Pancreas (tissue), 10 donors: ENCODE results near the gene OSBPL5. TPM values are rescaled to one million over a fixed set of nuclear protein-coding genes. Genes with fewer than 3 reads are reported as not detected.

Experiments used
- ATAC-seq, 4 donors: fragments of 200-7000 bp; cut with Tn5 transposase; one replicate each; pipeline versions ENCODE4 v1.8.0 to v1.9.1; 2020; ENCODE audit warnings: mild to moderate bottlenecking in 4 of 4, moderate library complexity in 4 of 4
- DNase-seq, 6 donors: peaks; one replicate each; pipeline ENCODE4 v3.0.0-alpha.2; 2020
- FAIRE-seq: peaks from 2 replicates; lab custom pipeline; 2012; peaks lifted over from hg19 to GRCh38; lab: Jason Lieb, UNC
- H3K27ac ChIP-seq, 4 donors: fragments of 200-600 bp; sonication (generic); 1 replicate in 3 of 4; 2 replicates in 1 of 4; pipeline versions ENCODE4 v1.5.0 to v1.8.0; 2020
- H3K27me3 ChIP-seq, 4 donors: fragments of 200-600 bp; one replicate each; pipeline ENCODE4 v1.8.0; 2021
- H3K36me3 ChIP-seq, 3 donors: fragments of 200-600 bp; sonication (generic) in 1 of 3; one replicate each; pipeline versions ENCODE4 v1.5.0 to v1.8.0; 2020 to 2021
- H3K4me1 ChIP-seq, 3 donors: fragments of 200-600 bp; one replicate each; pipeline ENCODE4 v1.8.0; 2021
- H3K4me3 ChIP-seq, 4 donors: fragments of 200-600 bp; sonication (generic) in 2 of 4; one replicate each; pipeline versions ENCODE4 v1.5.0 to v1.8.0; 2020 to 2021
- H3K9me3 ChIP-seq, 4 donors: fragments of 200-600 bp; one replicate each; pipeline ENCODE4 v1.8.0; 2021
- WGBS, 2 donors: extraction: QIAGEN DNeasy Blood & Tissue Kit; methylation state at CpG; one replicate each; pipeline ENCODE4 v1.1.7; 2013; 5-methylcytosine and 5-hydroxymethylcytosine counted together
- intact Hi-C, 3 donors: fragments of 100-400 bp; cut with DNase I; formaldehyde crosslinking; loops; one replicate each; pipeline versions ENCODE4 v1.11.1 to v1.14.2; 2022
- polyA plus RNA-seq, 2 donors: library from polyadenylated mRNA; stranded (reverse); fragments of 200-250 nt; gene quantifications; one replicate each; pipeline ENCODE4 v1.2.3, GENCODE V29; 2013
- total RNA-seq, 6 donors: library from RNA; stranded (reverse); fragmentation: NEBNext Ultra II Directional in 4 of 6; extraction: Animal tissue kit (Norgen Biotek cat#: 25700) in 4 of 6; gene quantifications; one replicate each; pipeline versions ENCODE4 v1.2.1 to v1.2.4, GENCODE V29; 2021 to 2023
- TF ChIP-seq, protein P1 (sequence below), 4 donors: fragments of 200-600 bp; sonication (generic) in 3 of 4; IDR thresholded peaks; one replicate each; pipeline versions ENCODE4 v1.5.0 to v1.8.0; 2021; ENCODE audit warnings: antibody characterized with exemption in 4 of 4
- donor health status: healthy with polysubstance abuse.
- donor health status: DM: no; HTN: no; CAD: no; lungs with moderate emphysema.
- donor health status: DM: no; HTN: no; CAD: no.
- donor health status: control.
- donor health status: control.
- donor health status: Bipolar disorder and iron deficiency.
- donor health status: DM: yes; HTN: yes; CAD: no.
- donor health status: DM: no; HTN: no; CAD: no.
- donor health status: DM: no; HTN: no; CAD: no.
- donor health status: DM: yes; HTN: yes; CAD: no.

OSBPL5 gene
- total and polyA plus RNA-seq, 8 donors = 9.8 to 16.7 (median 11.8) TPM

DNA sequence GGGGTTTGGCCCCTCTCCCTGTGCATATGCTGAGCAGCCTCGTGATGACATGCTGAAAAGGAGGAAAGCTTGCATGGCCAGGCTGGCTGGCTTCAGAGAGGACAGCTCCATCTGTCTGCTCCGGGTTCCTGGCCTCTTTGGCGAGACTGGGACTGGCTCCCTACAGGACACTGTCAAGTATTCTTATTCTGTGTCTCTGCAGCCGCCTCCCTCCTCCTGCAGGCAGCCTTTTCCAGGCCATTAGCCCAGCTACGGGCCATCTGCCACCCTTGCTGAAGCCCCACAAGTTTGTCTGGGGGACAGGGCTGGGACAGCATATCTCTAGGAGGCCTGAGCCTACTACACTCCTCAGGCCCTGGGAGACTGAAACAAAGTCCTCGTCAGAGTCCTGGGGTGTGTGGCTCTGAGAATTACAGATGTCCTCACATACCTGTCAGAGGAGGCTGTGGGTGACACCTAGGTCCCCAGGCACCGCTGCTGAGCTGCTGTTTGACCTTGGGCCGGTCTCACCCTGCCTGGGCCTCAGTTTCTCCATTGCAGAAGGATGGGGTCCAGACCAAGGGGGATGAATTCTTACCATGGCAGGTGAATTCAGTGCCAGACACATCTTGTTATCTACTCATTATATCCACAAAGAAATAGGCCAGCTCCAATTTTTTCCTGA is 42.5 kb upstream of the OSBPL5 start:
- TF ChIP-seq, protein P1, sequence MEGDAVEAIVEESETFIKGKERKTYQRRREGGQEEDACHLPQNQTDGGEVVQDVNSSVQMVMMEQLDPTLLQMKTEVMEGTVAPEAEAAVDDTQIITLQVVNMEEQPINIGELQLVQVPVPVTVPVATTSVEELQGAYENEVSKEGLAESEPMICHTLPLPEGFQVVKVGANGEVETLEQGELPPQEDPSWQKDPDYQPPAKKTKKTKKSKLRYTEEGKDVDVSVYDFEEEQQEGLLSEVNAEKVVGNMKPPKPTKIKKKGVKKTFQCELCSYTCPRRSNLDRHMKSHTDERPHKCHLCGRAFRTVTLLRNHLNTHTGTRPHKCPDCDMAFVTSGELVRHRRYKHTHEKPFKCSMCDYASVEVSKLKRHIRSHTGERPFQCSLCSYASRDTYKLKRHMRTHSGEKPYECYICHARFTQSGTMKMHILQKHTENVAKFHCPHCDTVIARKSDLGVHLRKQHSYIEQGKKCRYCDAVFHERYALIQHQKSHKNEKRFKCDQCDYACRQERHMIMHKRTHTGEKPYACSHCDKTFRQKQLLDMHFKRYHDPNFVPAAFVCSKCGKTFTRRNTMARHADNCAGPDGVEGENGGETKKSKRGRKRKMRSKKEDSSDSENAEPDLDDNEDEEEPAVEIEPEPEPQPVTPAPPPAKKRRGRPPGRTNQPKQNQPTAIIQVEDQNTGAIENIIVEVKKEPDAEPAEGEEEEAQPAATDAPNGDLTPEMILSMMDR (IDR thresholded peaks at IDR 0.05) = no peak
- Histone ChIP-seq H3K27ac (no peak overlapping the region), H3K36me3 (no peaks in the 10 kb centered on the region), H3K9me3 (no peaks in the 10 kb centered on the region), H3K4me3 (no peak overlapping the region), H3K27me3 (no peaks in the 10 kb centered on the region), H3K4me1 (no peaks in the 10 kb centered on the region)
- DNase-seq (peak in 1 of 6 donors; percentile 5), FAIRE-seq (no peak), ATAC-seq (no peak)
- intact Hi-C loops = no loop called here
- 75 to 77% methylated on average over 8 of the region's 8 CpGs for WGBS, 2 donors

DNA sequence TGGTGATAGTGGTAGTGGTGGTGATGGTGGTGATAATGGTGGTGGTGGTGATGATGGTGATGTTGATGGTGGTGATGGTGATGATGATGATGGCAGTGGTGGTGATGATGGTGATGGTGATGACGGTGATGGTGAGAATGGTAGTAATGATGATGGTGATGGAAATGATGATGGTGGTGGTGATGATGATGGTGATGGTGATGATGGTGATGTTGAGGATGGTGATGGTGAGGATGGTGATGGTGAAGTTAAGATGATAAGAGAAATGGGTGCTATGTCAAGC is 41.8 kb upstream of the OSBPL5 start:
- Histone ChIP-seq H3K9me3 (no peaks in the 10 kb centered on the region), H3K36me3 (no peaks in the 10 kb centered on the region), H3K4me3 (no peak overlapping the region), H3K4me1 (no peaks in the 10 kb centered on the region), H3K27ac (no peak overlapping the region), H3K27me3 (no peaks in the 10 kb centered on the region)
- DNase-seq (no peak), ATAC-seq (no peak), FAIRE-seq (no peak)
- WGBS, 2 donors = 93 to 100% methylated on average over 1 of the region's 1 CpG
- intact Hi-C loops = no loop called here
- TF ChIP-seq, protein P1 (IDR thresholded peaks at IDR 0.05) = no peak

DNA sequence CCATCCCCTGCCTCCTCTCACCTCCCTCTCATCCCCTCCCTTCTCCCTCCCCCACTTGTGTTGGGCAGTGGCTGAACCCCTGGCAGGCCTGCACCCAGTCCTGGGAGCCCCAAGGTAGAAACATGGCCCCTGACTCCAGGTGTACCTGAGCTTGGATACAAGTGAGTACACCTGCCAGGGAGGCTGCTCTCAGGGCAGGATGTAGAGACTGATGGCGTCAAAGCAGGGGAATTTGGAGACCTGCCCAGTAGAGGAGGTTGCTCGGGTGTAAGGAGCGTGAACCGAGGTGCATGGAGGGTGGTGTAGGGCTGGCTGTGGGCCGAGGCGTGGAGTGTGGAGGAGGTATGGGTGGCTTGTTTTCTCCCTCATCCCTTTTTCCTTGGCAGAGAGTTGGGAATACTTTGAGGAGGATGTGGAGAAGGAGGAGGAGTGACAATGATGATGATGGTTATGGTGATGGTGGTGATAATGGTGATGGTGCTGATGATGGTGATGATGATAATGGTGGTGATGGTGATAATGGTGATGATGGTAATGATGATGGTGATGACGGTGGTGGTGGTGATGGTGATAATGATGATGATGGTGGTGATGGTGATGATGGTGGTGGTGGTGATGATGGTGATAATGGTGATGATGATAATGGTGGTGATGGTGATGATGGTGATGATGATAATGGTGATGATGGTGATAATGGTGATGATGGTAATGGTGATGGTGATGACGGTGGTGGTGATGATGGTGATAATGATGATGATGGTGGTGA is 41.2 kb upstream of the OSBPL5 start:
- peak in 1 of 6 donors; percentile 2 for DNase-seq
- no peaks in the 10 kb centered on the region for H3K9me3 ChIP-seq

DNA sequence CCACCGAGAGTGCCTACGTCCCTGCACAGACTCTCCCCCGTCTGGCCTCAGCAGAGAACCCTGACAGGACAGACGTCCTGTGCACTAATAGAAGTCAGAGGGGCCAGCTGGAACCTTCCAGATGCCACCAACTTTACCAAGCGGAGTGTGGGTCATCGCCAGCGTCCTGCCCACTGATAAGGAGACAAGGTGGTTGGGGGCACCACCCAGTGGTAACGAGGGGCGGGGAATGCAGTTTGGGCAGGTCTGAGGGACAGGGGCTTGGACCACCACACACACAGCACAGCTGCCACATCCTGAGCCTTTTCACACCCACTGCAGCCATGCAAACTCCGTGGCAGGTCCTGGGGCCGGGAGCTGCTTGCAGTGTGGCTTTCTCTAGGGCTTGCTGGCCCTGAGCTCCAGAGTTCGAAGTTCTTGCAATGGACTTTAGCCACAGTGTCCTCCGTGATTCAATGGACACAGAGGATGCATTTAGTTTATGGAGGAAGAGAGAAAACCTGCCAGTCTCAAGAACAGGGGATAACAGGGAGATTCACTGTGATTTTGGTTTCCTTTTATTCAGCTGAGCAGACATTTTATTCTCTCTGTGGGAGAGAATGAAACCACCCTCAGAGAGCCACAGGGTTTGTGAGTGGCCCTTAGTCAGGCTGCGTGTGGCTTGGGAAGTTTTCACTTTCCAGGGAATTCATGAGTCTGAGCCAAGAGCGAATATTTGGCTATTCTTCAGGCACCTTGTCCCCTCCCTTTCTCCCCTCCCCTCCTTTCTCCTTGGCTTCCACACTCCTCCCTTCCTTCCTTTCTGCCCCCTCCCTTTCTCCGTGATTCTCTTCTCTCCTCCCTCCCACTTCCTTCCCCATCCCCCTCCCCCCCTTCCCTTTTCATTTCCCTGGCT is 40.4 kb upstream of the OSBPL5 start:
- H3K9me3 ChIP-seq = no peaks in the 10 kb centered on the region
- no peak for FAIRE-seq
- no peak for ATAC-seq
- H3K4me3 ChIP-seq = no peak overlapping the region
- no peaks in the 10 kb centered on the region for H3K27me3 ChIP-seq
- H3K36me3 ChIP-seq = no peaks in the 10 kb centered on the region
- intact Hi-C loops = no loop called here
- peak in 2 of 6 donors; percentile 6 to 40 for DNase-seq
- TF ChIP-seq, protein P1 (IDR thresholded peaks at IDR 0.05) = no peak
- WGBS, 2 donors = 38 to 49% methylated on average over 16 of the region's 16 CpGs
- H3K27ac ChIP-seq = no peak overlapping the region
- H3K4me1 ChIP-seq = no peaks in the 10 kb centered on the region

More for the DNA sequence above, 41.2 kb upstream of the OSBPL5 start:
- no peaks in the 10 kb centered on the region for H3K27me3 ChIP-seq
- no peaks in the 10 kb centered on the region for H3K4me1 ChIP-seq
- no peak for ATAC-seq
- WGBS, 2 donors = 71 to 74% methylated on average over 8 of the region's 8 CpGs
- H3K27ac ChIP-seq = no peak overlapping the region
- no peak for FAIRE-seq
- H3K36me3 ChIP-seq = no peaks in the 10 kb centered on the region
- intact Hi-C loops = no loop called here
- no peak overlapping the region for H3K4me3 ChIP-seq
- TF ChIP-seq, protein P1 (IDR thresholded peaks at IDR 0.05) = no peak
